Neural cell (in vitro differentiated cells): Measurements from ENCODE around the gene SACM1L.

Experiments
- EP300 ChIP-seq: fragments of 450-650 bp; conservative IDR thresholded peaks from 2 replicates; pipeline ENCODE4 v1.6.1; 2014; ENCODE audit warnings: antibody characterized with exemption, mild to moderate bottlenecking, moderate library complexity; ENCODE audit not compliant: poor library complexity, severe bottlenecking
- EZH2 ChIP-seq: fragments of 200-600, 300-800 bp; shearing (Covaris generic), sonication (generic); IDR thresholded peaks from 2 replicates; pipeline ENCODE4 v1.6.1; 2014; ENCODE audit warnings: antibody characterized with exemption, low read length, borderline replicate concordance, mild to moderate bottlenecking; ENCODE audit not compliant: insufficient read depth, poor library complexity, severe bottlenecking
- POLR2AphosphoS5 ChIP-seq: IDR thresholded peaks from 2 replicates; pipeline ENCODE4 v1.6.1; 2012
- SMC3 ChIP-seq: fragments of 450-650 bp; conservative IDR thresholded peaks from 2 replicates; pipeline ENCODE4 v1.6.1; 2014; ENCODE audit warnings: antibody characterized with exemption, mild to moderate bottlenecking, moderate library complexity; ENCODE audit not compliant: poor library complexity
- TF ChIP-seq, protein P1 (sequence below): fragments of 450-650 bp; IDR thresholded peaks from 2 replicates; pipeline ENCODE4 v1.5.1; 2014; ENCODE audit warnings: antibody characterized with exemption, mild to moderate bottlenecking, moderate library complexity; ENCODE audit not compliant: poor library complexity, severe bottlenecking
- TF ChIP-seq, protein P2 (sequence below): IDR thresholded peaks from 2 replicates; pipeline ENCODE4 v1.6.1; 2012; ENCODE audit warnings: borderline replicate concordance

DNA sequence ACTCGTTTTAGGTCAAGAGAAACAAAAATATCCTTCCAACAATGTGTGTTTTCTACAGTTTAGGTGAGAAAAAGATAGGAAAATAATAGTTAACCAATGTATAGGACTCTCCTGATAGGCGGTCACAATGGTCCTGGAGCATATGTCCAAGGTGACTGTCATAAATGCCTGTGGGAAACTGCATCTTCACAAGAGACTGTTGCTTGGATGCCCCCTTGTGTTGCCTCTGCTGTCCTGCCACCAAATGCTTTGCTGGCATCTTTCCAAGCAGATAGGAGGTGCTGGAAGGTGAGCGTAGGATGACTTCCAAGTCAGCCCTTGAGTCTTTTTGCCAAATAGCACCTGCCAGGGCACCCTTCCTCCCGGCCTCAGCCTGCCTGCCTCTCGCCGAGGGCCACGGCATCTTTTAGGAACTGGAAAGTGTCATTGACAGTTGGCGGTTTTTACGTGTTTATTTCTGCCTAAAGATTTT lies 24.1 kb upstream of the SACM1L start:
- TF ChIP-seq, protein P1, sequence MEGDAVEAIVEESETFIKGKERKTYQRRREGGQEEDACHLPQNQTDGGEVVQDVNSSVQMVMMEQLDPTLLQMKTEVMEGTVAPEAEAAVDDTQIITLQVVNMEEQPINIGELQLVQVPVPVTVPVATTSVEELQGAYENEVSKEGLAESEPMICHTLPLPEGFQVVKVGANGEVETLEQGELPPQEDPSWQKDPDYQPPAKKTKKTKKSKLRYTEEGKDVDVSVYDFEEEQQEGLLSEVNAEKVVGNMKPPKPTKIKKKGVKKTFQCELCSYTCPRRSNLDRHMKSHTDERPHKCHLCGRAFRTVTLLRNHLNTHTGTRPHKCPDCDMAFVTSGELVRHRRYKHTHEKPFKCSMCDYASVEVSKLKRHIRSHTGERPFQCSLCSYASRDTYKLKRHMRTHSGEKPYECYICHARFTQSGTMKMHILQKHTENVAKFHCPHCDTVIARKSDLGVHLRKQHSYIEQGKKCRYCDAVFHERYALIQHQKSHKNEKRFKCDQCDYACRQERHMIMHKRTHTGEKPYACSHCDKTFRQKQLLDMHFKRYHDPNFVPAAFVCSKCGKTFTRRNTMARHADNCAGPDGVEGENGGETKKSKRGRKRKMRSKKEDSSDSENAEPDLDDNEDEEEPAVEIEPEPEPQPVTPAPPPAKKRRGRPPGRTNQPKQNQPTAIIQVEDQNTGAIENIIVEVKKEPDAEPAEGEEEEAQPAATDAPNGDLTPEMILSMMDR, result peak; percentile 43
- TF ChIP-seq EP300 (no peak), SMC3 (no peak), EZH2 (no peak), POLR2AphosphoS5 (no peak)
- TF ChIP-seq, protein P2, sequence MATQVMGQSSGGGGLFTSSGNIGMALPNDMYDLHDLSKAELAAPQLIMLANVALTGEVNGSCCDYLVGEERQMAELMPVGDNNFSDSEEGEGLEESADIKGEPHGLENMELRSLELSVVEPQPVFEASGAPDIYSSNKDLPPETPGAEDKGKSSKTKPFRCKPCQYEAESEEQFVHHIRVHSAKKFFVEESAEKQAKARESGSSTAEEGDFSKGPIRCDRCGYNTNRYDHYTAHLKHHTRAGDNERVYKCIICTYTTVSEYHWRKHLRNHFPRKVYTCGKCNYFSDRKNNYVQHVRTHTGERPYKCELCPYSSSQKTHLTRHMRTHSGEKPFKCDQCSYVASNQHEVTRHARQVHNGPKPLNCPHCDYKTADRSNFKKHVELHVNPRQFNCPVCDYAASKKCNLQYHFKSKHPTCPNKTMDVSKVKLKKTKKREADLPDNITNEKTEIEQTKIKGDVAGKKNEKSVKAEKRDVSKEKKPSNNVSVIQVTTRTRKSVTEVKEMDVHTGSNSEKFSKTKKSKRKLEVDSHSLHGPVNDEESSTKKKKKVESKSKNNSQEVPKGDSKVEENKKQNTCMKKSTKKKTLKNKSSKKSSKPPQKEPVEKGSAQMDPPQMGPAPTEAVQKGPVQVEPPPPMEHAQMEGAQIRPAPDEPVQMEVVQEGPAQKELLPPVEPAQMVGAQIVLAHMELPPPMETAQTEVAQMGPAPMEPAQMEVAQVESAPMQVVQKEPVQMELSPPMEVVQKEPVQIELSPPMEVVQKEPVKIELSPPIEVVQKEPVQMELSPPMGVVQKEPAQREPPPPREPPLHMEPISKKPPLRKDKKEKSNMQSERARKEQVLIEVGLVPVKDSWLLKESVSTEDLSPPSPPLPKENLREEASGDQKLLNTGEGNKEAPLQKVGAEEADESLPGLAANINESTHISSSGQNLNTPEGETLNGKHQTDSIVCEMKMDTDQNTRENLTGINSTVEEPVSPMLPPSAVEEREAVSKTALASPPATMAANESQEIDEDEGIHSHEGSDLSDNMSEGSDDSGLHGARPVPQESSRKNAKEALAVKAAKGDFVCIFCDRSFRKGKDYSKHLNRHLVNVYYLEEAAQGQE, result no peak
